ENCODE results near the gene NAT9.

The NAT9 gene

DNA sequence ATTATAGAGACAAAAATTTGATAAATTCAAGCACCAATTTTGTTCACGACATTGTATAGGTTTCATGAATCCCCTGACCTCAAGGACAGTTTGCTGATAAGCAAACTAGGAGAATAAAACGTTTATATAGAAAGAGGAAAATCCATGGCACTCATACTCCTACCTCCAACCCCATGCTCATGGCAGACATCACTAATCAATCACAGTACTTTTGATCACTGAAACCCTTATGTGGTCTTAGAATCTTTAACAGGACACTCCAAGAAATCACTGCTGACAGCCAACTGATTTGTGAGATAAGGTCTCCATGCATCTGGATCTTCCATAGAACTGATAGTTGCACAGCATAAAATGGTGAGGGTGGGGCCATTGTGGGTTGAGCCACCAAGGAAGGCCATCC lies 32.4 kb downstream of the NAT9 start:
- DNase-seq: no peak

DNA sequence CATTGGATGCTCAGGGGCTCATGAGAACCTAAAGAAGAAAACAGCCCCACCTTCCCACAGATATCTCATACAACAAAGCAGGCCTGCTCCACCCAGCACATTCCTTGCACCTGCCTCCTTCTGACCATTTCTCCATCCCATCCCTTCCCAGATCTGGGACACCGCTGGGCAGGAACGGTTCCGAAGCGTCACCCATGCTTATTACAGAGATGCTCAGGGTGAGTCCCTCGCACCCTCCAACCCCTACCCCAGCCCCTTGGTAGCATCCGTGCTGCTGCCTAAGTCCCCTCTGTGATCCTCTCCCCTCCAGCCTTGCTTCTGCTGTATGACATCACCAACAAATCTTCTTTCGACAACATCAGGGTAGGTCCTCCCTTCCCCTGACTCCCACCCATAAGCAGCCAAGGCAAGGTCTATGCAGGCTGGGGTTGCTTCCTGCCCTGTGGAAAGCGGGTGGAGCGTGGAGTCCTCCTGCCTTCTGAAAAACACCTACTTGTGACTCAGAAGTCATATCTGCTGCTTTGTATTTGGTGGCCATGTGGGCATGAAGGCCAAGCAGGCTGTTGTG lies 33.1 kb downstream of the NAT9 start:
- no peak for DNase-seq

DNA sequence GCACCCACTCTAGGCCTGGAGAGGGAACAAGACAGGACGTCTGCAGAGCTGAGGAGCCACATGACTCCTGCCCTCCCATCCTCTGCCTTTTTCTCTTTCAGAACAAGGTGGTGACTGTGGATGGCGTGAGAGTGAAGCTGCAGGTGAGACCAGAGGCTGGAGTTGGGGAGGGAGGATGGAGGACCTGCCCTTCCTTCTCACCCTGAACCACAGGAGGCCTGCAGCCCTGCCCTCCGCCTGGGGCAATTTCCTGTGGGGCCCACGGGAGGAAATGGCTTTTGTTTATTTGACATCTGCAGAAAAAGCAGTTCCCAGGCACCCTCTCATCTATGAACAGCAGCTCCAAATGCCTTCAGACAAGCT lies 34.0 kb downstream of the NAT9 start:
- DNase-seq: no peak

DNA sequence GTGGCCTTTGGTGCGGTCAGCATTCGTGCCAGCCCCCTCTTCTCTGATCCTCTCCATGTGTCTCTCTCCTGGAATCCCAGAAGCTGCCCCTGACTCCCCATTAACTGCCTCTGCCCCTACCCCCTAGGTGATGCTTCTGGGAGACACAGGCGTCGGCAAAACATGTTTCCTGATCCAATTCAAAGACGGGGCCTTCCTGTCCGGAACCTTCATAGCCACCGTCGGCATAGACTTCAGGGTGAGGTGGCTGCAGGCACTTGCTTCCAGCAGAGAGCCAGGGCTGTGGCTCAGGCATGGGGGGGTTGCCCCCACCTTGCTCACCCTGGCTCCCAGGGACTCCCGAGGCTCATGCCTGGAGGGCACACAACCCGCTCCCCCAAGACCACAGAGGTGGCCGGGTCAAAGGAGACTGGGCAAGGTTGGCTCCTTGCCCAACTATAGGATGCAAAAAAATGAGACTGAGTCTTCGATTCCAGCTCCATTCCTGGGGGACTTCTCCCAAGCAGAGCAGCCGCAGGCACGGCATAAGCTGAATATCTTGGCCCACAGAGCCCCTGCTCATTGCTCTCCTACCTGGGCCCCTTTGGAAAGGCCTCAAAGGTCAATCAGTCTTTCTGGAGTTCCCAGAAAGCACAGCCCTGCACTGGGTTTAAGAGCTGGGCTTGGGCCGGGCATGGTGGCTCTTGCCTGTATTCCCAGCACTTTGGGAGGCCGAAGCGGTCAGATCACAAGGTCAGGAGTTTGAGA lies 35.3 kb downstream of the NAT9 start:
- DNase-seq: no peak

DNA sequence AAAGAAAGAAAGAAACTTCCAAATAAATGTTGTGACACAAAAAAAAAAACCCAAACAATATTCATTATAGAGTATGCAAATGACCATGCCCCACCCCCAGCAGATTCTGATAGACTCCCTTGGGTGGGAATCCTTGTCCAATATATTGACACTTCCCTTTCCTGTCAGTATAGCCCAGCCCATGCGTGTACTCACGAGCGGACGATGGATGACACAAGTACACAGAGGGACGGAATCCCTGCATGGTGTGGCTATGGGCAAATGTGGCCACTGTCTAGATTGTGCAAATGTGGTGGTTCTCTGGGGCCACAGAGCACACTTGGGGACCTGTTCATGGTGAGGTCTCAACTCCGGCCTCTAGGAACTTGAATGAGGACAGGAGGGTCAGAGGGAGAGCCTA lies 36.0 kb downstream of the NAT9 start:
- no peak for DNase-seq

DNA sequence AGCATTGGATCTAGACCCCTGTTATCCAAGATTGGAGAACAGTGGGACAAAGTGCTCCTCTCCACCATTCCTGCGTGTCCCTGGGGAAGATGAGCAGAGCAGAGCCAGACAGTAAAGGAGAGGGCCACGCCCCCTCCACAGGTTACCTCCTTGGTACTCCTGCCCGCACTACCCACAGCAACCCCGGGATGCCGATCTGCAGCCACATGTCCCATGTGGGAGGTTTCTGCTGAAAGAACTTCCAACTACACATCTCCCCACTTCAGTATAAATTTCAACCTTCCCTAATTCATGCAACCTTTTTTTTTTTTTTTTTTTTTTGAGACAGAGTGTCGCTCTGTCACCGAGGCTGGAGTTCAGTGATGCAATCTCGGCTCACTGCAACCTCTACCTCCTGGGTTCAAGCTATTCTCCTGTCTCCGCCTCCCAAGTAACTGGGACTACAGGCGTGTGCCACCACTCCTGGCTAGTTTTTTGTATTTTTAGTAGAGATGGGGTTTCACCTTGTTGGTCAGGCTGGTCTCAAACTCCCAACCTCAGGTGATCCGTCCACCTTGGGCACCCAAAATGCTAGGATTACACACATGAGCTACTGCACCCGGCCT lies 36.8 kb downstream of the NAT9 start:
- DNase-seq: no peak

DNA sequence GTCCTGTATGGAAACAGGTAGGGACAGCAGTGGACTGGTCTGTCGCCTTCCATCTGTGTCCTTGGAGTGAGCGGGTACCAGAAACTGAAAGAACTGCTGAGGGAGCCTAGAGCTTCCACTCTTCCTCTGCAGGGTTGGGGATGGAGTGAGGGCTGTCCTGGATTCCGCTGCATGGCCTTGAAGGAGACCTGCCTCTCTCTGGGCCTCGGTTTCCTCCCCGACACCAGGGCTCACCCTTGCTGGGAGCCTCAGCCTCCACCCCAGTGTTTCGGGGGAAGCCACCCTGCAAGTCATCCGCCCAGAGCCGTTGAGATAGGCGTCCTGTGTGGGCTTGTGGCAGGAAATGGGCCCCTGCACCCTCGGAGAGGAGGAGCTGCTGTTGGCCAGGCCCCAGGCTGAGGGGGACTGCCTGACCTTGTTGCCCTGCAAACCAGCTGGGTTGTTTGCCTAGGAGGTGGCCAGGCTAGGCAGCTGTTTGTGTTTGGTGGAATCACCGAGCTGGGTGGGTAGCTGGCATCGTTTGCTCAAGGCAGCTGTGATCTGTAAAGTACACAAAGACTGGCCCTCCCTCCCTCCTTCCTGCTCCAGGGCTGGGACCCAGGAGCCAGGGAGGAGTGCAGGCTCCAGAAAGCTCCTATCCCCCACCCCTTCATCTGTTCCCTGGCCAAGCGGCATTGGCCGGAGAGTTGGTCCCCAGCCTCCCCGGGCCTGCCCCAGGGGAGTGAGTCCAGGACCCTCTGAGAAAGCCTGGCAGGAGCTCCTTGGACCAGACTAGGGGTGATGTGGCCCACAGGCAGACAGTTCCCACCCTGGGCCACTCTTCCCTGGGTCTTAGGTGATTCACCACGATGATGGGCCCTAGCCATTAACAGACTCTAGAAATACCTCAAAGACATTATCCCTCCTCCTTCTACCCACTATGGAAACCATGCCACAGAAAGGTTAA lies 37.8 kb downstream of the NAT9 start:
- DNase-seq: no peak

DNA sequence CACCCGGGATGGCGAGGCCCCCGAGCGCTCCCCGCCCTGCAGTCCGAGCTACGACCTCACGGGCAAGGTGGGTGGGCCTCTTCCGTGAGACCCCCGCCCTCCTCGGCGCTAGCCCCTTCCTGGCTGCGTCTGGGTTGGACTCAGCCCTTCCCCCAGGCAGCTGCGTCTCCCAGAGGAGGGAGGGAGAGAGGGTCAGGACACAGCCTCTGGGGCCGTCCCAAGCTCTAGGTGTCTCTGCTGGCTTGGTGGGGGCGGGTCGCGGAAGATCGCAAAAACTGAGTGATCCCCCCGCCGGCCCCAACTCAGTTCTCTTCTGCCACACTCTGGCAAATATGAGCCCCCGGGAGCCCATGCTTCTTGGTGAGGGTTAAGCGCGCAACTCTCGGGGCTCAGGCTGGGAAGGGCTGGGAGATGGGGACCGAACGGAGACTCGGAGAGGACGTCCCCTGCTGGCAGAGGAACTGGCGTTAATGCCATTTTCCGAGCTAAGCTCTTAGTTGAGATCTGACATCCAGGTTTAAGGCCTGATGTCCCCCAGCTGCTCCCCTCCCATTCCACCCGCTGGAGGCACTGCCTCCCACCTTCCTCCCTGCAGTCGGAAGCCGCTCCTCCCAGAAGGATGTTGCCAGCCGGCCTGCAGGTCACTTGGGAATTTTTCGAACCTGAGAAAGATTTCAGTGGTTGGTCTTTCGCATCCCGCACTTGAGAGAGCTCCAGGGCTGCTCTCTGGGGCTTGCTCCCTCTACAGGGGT lies 38.7 kb downstream of the NAT9 start:
- peak; percentile 76 for DNase-seq

DNA sequence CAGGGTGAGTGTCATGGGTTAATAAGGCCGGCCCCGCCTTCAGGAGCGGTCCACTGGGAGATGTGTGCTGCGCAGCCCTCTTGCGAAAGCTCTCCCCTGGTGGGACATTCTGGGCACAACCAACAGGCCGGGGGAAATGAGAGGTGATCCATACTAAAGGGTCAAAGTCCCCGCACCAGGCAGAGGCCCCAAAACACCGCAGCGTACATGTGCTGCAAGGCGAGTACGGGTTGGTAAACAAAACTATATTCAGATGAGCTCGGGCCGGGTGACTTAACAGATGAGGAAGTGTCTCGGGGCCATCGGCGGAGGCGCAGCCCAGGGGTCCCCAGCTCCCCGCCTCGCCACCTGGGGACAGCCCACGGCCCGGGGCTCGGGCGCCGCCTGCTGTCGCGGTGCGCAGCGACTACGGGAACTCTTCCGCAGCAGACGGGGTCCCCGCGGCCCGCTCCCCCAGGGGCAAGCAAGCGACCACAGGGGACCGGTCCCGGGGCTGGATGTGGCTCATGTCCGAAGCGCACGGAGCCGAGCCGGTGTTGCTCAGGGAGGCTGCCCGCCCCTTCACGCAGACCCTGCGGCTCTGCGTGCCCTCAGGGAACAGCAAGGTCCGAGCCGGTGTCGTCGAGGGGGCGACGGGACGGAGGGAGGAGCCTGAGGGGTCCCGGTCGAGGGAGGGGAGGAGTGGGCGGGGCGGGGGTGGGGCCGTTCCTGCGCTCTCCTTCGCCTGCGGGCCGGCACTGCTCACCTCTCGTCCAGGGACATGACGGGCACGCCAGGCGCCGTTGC lies 39.4 kb downstream of the NAT9 start, which contains the start of gene RAB37:
RAB37 (plus strand) TSS at position 744 of the 786 bp plus-strand sequence; CDS start at position 761, 17 bp downstream.
- peak; percentile 67 for DNase-seq

DNA sequence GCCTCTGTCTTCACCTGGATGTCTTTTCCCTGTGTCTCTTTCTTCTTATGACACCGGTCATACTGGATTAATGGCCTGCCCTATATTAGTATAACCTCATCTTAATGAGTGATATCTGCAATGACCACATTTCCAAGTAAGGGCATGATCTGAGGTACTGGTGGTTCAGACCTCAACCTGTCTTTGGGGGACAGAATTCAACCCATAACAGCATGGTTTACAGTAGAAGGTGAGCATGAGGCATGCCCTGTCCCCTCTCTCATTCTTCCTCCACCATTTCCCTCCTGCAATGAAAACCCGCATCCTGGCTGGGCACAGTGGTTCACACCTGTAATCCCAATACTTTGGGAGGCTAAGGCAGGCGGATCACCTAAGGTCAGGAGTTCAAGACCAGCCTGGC lies 41.9 kb downstream of the NAT9 start:
- no peak for DNase-seq

DNA sequence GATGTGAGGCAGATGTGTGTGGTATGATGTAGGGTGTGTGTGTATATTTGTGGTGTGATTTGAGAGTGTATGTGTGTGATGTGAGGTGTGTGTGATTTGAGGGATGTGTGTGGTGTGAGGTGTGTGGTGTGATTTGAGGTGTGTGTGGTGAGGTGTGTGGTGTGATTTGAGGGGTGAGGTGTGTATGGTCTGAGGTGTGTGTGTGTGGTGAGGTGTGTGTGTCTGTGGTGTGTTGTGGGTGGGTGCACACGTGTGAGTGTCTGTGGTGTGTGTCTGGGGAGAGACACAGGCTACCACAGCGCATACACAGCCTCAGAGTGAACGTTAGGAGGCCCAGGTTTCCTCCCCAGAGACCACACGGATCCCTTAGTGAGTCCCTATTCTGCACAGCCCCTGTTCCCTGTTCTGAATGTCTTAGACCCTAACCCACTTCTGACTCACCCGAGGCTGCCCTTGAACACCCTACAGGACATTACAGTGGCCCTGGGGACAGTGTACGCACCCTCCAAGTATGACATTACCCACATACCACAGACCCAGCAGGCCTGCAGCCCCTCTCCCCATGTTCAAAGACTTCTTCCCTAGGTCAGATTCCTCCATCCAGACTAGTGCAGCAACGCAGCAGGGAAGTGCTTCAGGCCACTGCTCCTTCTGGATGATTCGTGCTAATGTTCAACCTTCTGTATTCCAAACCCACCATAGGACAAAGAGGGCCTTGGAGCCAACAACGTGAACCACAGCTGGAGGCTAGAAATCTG lies 42.6 kb downstream of the NAT9 start:
- DNase-seq: no peak

DNA sequence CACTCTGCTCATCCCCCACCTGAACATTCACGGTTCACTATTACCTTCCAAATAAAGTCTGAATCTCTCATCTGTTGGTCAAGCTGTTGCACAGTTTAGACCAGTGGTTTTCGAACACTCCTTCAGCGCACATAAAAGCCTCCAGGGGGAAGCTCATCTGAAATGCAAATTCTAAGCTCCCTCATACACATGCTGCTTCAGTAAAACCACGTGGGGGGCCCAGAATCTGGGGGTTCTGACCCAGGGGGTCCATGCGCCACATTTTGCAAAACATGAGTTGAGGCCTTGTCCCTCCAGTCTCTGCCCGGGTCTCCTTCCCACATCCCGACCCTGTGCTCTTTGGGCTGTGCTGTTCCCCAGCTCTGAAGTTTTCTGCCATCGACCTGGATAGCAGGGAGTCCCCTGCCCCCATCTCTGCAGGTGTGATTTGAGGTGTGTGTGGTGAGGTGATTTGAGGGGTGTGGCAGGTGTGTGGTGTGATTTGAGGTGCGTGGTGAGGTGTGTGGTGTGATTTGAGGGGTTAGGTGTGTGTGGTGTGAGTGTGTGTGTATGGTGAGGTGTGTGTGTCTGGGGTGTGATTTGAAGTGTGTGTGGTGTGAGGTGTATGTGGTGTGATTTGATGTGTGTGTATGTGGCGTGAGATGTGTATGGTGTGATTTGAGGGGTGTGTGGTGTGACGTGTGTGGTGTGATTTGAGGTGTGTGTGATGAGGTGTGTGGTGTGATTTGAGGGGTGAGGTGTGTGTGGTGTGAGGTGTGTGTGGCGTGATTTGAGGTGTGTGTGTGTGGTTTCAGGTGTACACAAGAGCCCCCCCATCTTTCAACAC lies 43.9 kb downstream of the NAT9 start:
- no peak for DNase-seq

DNA sequence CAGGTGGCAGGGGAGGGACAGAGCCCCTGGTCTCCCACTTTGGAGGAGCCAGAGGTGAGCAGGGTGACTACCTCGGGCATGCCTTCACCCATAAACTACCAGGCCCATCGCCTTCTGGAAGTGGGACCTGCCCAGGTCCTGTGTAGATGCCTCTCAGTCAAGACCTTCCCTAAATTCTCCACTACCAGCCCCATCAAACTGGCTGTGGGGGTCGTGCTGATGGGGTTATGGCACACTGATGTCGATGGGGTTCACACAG lies 44.9 kb downstream of the NAT9 start:
- DNase-seq: no peak

DNA sequence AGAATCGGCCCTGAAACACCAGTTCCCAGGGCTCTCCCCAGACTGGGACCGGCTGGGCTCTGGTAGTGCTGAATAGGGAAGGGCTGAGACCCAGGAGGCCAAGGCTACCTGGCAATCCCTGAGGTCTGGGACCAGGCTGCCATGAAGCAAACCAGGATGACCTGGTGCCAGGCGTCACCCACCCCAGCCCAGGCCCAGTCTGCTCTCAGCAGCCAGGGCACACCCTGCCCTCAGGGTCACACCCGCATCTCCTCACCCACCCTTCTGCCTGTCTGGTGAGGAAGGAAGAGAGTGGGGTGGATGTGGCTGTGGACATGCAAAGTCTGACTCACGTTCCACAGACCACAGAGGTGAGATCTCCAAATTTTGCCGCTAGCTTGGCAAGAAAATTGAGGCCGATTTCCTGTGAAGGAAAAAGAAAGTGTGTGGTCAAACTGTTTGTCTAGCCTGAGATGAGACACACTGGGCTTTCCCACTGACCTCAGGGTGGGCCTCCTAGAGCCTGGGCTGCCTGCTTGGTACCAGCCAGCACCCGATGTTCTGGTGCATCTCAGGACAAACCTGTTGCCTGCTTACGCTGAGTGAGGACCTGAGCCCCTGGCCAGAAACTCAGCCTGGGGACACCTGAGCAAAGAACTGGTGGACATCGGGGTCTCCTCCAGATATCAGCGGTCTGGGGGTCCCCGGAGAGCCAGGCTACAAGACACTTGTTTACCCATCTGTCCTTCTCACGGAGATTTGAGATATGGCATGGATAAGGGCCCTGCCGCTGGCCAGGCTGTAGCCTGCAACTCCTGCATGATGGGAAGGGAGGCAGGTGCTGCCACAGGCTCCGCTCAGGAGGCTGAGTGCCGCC lies 45.4 kb downstream of the NAT9 start:
- DNase-seq: no peak

DNA sequence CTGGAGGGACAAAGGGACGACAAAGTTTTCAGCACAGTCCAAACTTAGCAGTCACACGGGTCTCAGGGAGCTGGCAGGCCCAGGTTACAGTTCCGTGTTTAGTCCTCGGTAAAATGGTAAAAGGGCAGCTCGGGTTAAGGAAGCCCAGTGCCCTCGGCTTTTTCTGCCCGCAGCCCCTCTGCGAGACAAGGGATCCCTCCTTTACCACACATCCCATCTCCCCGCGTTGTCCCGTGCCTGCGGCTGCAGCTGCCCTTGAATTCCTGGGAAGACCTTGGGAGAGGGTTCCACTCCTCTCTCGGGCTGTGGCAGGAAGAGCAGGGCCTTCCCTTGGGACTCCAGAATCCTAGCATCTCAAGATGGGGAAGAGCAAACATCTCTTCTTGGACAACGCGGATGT lies 46.3 kb downstream of the NAT9 start:
- DNase-seq: no peak

DNA sequence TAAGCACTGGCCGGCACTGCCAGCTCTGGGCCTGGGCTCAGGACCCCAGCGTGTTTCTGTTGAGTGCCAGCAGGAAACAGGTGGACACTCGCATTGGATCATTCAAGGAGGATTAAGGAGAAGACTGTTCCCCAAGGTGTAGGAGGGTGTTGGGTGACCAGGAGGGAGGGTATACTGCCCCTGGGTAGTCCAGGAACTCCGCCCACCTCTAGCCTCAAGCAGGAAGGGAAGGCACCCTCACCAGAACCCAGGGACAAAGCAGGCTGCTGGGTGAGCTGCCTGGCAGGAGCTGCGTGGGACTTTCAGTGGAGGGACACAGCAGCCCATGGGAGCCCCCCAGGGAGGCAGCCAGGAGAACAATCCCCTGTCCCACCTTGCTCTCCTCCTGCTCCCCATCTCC lies 46.8 kb downstream of the NAT9 start:
- no peak for DNase-seq

DNA sequence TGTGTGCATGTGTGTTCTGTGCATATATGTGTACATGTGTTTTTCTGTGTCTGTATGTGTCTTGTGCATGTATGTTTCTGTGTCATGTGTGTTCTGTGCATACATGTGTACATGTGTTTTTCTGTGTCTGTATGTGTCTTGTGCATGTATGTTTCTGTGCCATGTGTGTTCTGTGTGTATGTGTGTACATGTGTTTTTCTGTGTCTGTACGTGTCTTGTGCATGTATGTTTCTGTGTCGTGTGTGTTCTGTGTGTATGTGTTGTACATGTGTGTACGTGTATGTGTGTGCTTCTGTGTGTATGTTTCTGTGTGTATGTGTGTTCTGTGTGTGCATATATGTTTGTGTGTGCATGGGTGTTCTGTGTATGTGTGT lies 47.5 kb downstream of the NAT9 start:
- DNase-seq: no peak

DNA sequence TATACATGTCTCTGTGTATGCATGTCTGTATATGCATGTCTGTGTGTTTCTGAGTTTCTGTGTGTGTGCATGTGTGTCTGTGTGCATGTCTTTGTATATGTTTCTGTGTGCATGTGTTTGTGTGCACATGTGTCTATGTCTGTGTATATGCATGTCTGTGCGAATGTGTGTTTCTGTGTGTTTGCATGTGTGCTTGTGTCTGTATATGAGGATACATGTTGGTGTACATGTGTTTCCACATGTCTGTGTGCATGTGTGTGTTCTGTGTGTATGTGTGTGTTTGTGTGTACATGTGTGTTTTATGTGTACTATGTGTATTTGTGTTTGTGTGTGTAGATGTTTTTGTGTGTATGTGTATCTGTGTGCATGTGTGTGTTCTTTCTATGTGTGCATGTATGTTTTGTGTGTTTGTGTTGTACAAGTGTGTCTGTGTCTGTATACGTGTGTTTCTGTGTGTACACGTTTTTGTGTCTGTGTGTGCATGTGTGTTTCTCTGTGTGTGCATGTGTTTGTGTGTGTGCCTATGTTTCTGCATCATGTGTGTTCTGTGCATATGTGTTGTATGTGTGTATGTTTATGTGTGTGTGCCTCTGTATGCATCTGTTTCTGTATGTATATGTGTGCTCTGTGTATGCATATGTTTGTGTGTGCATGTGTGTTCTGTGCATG lies 48.0 kb downstream of the NAT9 start:
- DNase-seq: no peak

DNA sequence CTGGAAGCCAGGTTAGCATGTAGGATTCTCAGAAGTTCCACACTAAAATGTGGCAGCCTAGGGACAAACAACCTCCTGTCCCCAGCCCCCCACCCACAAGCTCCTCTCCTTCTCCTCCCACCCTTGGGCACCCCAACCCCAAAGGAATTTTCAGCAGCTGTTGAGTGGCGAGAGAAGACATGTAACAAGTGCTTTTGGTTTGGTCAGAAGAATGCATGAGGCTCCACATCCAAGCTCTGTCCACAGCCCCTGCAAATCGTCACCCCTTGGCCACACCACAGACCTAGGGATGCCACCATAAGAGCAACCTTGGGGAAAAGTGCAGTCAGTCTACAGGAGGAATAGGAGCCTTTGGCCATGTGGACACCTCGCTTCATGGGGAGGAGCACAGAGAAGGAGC lies 51.0 kb downstream of the NAT9 start:
- DNase-seq: no peak

Measured in NCI-H2171 treated with DMSO at 0.1 percent for 48 hours (cell line).